WTC11 (cell line): Measurements from ENCODE around the gene MYO3A. TPM values are rescaled to one million over a fixed set of nuclear protein-coding genes. Genes with fewer than 3 reads are reported as not detected.

Experiments
- ATAC-seq: fragments of 200-7000 bp; cut with Tn5 transposase; 2 replicates; pipeline ENCODE4 v1.10.0; 2021; ENCODE audit warnings: mild to moderate bottlenecking, moderate library complexity
- Bru-seq: library from RNA; stranded (reverse); fragments of 400-500 nt; gene quantifications from one replicate; lab custom pipeline; 2021; lab: Mats Ljungman, UMichigan
- CTCF ChIA-PET: fragments of 300-600 bp; sonication (Branson Sonifier 250); formaldehyde crosslinking; loops from one replicate; lab custom pipeline; 2021; ENCODE audit warnings: antibody characterized with exemption; lab: Charles Lee
- POLR2A ChIA-PET: fragments of 350-600 bp; sonication (Branson Sonifier 250); formaldehyde crosslinking; loops from one replicate; lab custom pipeline; 2021; ENCODE audit warnings: antibody characterized with exemption; lab: Charles Lee
- DNase-seq: peaks from one replicate; pipeline ENCODE4 v3.0.0; 2021; ENCODE audit warnings: low spot score
- H3K27ac Mint-ChIP-seq: 2 replicates; pipeline ENCODE4 v1.8.0; 2021; ENCODE audit warnings: mixed read lengths
- H3K27me3 Mint-ChIP-seq: 2 replicates; pipeline ENCODE4 v1.8.0; 2021; ENCODE audit warnings: low read depth, mild to moderate bottlenecking, moderate library complexity, mixed read lengths
- H3K36me3 Mint-ChIP-seq: 2 replicates; pipeline ENCODE4 v1.8.0; 2021; ENCODE audit warnings: mixed read lengths
- H3K4me1 Mint-ChIP-seq: 2 replicates; pipeline ENCODE4 v1.8.0; 2022; ENCODE audit warnings: mixed read lengths
- H3K4me3 Mint-ChIP-seq: 2 replicates; pipeline ENCODE4 v1.8.0; 2021; ENCODE audit warnings: mild to moderate bottlenecking, moderate library complexity, mixed read lengths
- H3K9me3 Mint-ChIP-seq: 2 replicates; pipeline ENCODE4 v1.8.0; 2021; ENCODE audit warnings: mixed read lengths
- E2F5 ChIP-seq: sonication (generic); formaldehyde crosslinking; IDR thresholded peaks from 2 replicates; pipeline ENCODE4 v1.8.1; 2022; ENCODE audit warnings: mild to moderate bottlenecking, moderate library complexity, missing genetic modification reagents
- ELF4 ChIP-seq: sonication (generic); formaldehyde crosslinking; IDR thresholded peaks from 2 replicates; pipeline ENCODE4 v1.8.1; 2022; ENCODE audit warnings: low read depth, mild to moderate bottlenecking, moderate library complexity, missing genetic modification reagents
- ETV6 ChIP-seq: sonication (generic); formaldehyde crosslinking; IDR thresholded peaks from 2 replicates; pipeline ENCODE4 v1.8.1; 2022; ENCODE audit warnings: mild to moderate bottlenecking, missing genetic modification reagents
- FOXK1 ChIP-seq: sonication (generic); formaldehyde crosslinking; IDR thresholded peaks from 2 replicates; pipeline ENCODE4 v1.8.0; 2022; ENCODE audit warnings: mild to moderate bottlenecking, moderate library complexity, missing genetic modification reagents
- HMGXB4 ChIP-seq: sonication (generic); formaldehyde crosslinking; IDR thresholded peaks from 2 replicates; pipeline ENCODE4 v1.8.1; 2023; ENCODE audit warnings: mild to moderate bottlenecking, moderate library complexity, missing genetic modification reagents
- IRF2 ChIP-seq: sonication (generic); formaldehyde crosslinking; IDR thresholded peaks from 2 replicates; pipeline ENCODE4 v1.8.0; 2022; ENCODE audit warnings: low read depth, missing genetic modification reagents, borderline replicate concordance
- MAX ChIP-seq: sonication (generic); formaldehyde crosslinking; IDR thresholded peaks from 2 replicates; pipeline ENCODE4 v1.8.0; 2022; ENCODE audit warnings: mild to moderate bottlenecking, missing genetic modification reagents
- RELA ChIP-seq: sonication (generic); formaldehyde crosslinking; IDR thresholded peaks from 2 replicates; pipeline ENCODE4 v1.8.1; 2022; ENCODE audit warnings: missing genetic modification reagents, mild to moderate bottlenecking, borderline replicate concordance
- TEAD4 ChIP-seq: sonication (generic); formaldehyde crosslinking; IDR thresholded peaks from 2 replicates; pipeline ENCODE4 v1.8.0; 2022; ENCODE audit warnings: mild to moderate bottlenecking, missing genetic modification reagents
- TP53 ChIP-seq: sonication (generic); formaldehyde crosslinking; IDR thresholded peaks from 2 replicates; pipeline ENCODE4 v1.8.1; 2023; ENCODE audit warnings: mild to moderate bottlenecking, missing genetic modification reagents
- USF2 ChIP-seq: sonication (generic); formaldehyde crosslinking; IDR thresholded peaks from 2 replicates; pipeline ENCODE4 v1.8.1; 2023; ENCODE audit warnings: mild to moderate bottlenecking, missing genetic modification reagents, moderate library complexity
- ZNF219 ChIP-seq: sonication (generic); formaldehyde crosslinking; IDR thresholded peaks from 2 replicates; pipeline ENCODE4 v1.8.0; 2023; ENCODE audit warnings: missing genetic modification reagents, mild to moderate bottlenecking, borderline replicate concordance
- ZNF423 ChIP-seq: fragments of 250-450 bp; sonication (Bioruptor Pico); IDR thresholded peaks from 2 replicates; pipeline ENCODE4 v2.1.2; 2022; ENCODE audit warnings: mild to moderate bottlenecking, moderate library complexity
- ZSCAN18 ChIP-seq: fragments of 250-450 bp; sonication (Bioruptor Pico); IDR thresholded peaks from 2 replicates; pipeline ENCODE4 v2.1.2; 2022; ENCODE audit warnings: mild to moderate bottlenecking, moderate library complexity
- long read RNA-seq, 3 experiments: library from RNA in 1 of 3; library from capped mRNA in 1 of 3; library from polyadenylated mRNA in 1 of 3; unstranded in 2 of 3; stranded (forward) in 1 of 3; transcript quantifications; one replicate each; pipeline ENCODE4 v2.0.0, GENCODE V29; 2021
- total RNA-seq: library from RNA; stranded (reverse); gene quantifications from 3 replicates; pipeline ENCODE4 v1.2.3, GENCODE V29; 2021

The MYO3A gene
- total RNA-seq (3.7 to 6.4 TPM (median 6.0 TPM) in 3 replicates), Bru-seq, nascent RNA (percentile 53 among the genes with signal in this experiment)
- long read RNA-seq, experiment 1, full-length matches to known transcripts = 2 of 17 reads
- long read RNA-seq, experiment 1, partial matches to known transcripts = 5 of 17 reads
- long read RNA-seq, experiment 1, other reads (novel, unspliced or antisense) = 10 of 17 reads
- long read RNA-seq, experiment 2, partial matches to known transcripts = 2 of 5 reads
- long read RNA-seq, experiment 2, other reads (novel, unspliced or antisense) = 3 of 5 reads
- long read RNA-seq, experiment 3, partial matches to known transcripts = 0 of 3 reads
- long read RNA-seq, experiment 3, other reads (novel, unspliced or antisense) = 3 of 3 reads

- peak within 1 kb of the TSS; percentile 95 for H3K4me3 Mint-ChIP-seq
- H3K9me3 Mint-ChIP-seq = no peaks in the 10 kb centered on the region
- DNase-seq (peak; percentile 79), ATAC-seq (peak; percentile 89)
- CTCF ChIA-PET = interaction anchor here (0.6 to 1.6 kb wide), 5 partner anchors 9 to 280 kb away, joined by 3 to 15 read pairs (median 5); no protein-coding TSS in a partner anchor
- H3K36me3 Mint-ChIP-seq = no peaks in the 10 kb centered on the region
- H3K4me1 Mint-ChIP-seq = peaks cover 11% of the 10 kb centered on the region
- peak within 1 kb of the TSS; percentile 88 for H3K27ac Mint-ChIP-seq
- peak; percentile 59; the same call in 1 of the 2 replicates for TF ChIP-seq E2F5 (CRISPR knock-in tag)
- TF ChIP-seq HMGXB4 (CRISPR knock-in tag) = peak; percentile 81; the same call in 1 of the 2 replicates
- TF ChIP-seq TEAD4 = no peak
- TF ChIP-seq USF2 (CRISPR knock-in tag) = 0 out of 2 replicates have a peak, but pooled peaks have one; percentile 4
- POLR2A ChIA-PET = interaction anchor here (0.7 kb wide), 1 partner anchor 25 kb away, joined by 5 read pairs; no protein-coding TSS in a partner anchor
- H3K27me3 Mint-ChIP-seq = peaks cover 20% of the 10 kb centered on the region
Measured at GRCh38 chr10:25933653-25934608, at the start of gene MYO3A. MYO3A (plus strand) TSS chr10:25934229; CDS start chr10:25952111, 17,882 bp downstream.

- ChIA-PET CTCF (interaction anchor here (1.8 kb wide), 1 partner anchor 13 kb away, joined by 8 read pairs; no protein-coding TSS in a partner anchor), POLR2A (no interaction called here)
- no peak overlapping the region for H3K4me3 Mint-ChIP-seq
- H3K27ac Mint-ChIP-seq = no peak overlapping the region
- H3K9me3 Mint-ChIP-seq = peaks cover 18% of the 10 kb centered on the region
- peaks cover 6% of the 10 kb centered on the region; the same call in 1 of the 2 replicates for H3K36me3 Mint-ChIP-seq
- peaks cover 9% of the 10 kb centered on the region for H3K4me1 Mint-ChIP-seq
- H3K27me3 Mint-ChIP-seq = no peaks in the 10 kb centered on the region
- no peak for TF ChIP-seq ZSCAN18 (CRISPR knock-in tag)
- no peak for TF ChIP-seq ZNF219
- TF ChIP-seq RELA (CRISPR knock-in tag) = no peak
- TF ChIP-seq IRF2 (CRISPR knock-in tag) = no peak
- no peak for TF ChIP-seq ETV6 (CRISPR knock-in tag)
- no peak for TF ChIP-seq USF2 (CRISPR knock-in tag)
- TF ChIP-seq TP53 (CRISPR knock-in tag) = no peak
- no peak for TF ChIP-seq FOXK1
- TF ChIP-seq MAX (CRISPR knock-in tag) = no peak
- TF ChIP-seq ZNF423 (CRISPR knock-in tag) = no peak
- TF ChIP-seq ELF4 (CRISPR knock-in tag) = no peak
- DNase-seq (no peak), ATAC-seq (peak; percentile 60; the same call in 1 of the 2 replicates)
Measured at GRCh38 chr10:25888627-25889026, 45.4 kb upstream of the MYO3A start.
